HG02623 (cell line): ENCODE measurements around the gene CRYBG3.
"Not testable (repeated sequence)": the region's sequence is repeated elsewhere in the genome, so short reads cannot be mapped to it uniquely, and the experiment has no call there.

Experiments
- ATAC-seq: cut with Tn5 transposase; IDR thresholded peaks from one replicate; pipeline ENCODE4 v1.9.1; 2021; ENCODE audit warnings: moderate library complexity; ENCODE audit not compliant: unreplicated experiment

The CRYBG3 gene

DNA sequence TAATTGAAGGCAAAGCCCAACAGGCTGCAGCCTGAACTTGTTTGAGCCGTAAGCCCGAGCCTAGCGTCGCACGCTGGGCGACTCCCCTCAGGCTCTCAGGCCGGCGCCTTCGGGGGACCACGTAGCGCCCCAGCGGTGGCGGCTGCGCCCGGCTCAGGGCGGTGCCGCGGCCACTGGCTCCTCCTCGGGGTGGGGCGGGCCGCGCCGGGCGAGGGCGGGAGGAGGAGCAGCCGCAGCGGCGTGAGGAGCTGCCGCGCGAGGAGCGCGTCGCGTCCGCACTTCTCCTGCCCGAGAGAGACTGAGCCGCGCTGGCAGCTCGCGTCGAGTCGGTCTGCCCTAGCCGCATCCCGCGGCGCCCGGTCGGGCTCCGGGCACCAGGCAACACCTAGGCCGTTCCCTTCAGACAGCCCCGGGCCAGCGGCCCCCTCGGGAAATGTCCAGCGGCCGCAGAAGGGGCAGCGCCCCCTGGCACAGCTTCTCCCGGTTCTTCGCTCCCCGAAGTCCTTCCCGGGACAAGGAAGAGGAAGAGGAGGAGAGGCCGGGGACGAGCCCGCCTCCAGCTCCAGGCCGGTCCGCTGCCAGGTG lies at the start of gene CRYBG3:
CRYBG3 (plus strand) TSS at position 238 of the 585 bp plus-strand sequence; CDS start at position 434, 196 bp downstream.
- peak; percentile 99 for ATAC-seq

DNA sequence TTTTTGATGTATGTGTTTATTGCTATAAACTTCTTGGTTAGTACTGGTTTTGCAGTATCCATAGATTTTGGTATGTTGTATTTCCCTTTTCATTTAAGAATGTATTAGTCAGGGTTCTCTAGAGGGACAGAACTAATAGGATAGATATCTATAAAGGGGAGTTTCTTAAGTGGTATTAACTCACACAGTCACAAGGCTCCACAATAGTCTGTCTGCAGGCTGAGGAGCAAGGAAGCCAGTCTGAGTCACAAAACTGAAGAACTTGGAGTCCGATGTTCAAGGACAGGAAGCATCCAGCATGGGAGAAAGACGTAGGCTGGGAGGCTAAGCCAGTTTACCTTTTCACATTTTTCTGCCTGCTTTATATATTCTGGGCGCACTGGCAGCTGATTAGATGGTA lies 48.9 kb upstream of the CRYBG3 start:
- ATAC-seq: no peak

DNA sequence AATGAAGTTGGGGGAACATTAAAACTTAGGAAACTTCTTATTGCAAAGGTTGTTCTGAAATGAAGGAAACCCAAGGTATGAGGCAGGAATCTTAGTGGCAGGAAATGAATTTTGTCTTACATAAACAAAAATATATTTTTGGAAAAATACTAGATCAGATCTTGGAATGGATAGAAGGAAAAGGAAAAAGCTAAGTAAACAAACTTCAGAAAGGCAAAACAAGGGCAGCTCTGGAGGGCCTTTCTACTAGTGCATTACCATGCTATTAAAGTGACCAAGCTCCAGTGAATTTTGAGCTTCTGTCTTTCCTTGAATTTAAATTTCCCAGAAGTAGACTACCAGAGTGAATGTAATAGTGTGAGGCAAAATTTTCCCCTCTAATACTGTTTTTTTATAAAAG lies 43.7 kb upstream of the CRYBG3 start:
- no peak for ATAC-seq

DNA sequence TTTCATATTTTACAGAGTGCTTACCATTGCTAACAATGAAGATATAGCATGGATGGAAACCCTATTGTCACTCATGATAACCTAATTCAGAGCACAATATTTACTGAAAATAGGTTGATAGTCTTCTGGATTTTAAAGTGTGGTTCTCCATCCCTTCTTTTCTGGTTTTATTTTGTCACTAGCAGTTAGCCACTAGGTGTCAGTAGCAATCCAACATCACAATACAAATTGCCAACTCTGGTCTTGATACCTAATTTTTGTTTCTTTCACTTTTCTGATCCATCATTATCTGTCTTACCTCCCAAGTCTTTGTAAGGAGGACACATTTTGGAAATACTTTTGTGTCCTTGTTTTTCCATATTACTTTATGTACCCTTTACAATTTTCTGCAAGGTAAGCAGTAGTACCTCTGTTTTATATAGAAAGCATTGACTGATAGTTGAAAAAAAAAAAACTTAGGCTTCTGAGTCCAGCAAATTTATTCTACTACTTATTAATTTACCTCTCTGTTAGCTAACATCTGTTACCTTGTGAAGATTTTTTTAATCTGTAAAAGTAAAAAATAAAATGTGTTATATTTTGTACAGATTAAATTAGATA lies 28.3 kb upstream of the CRYBG3 start:
- peak; percentile 60 for ATAC-seq

DNA sequence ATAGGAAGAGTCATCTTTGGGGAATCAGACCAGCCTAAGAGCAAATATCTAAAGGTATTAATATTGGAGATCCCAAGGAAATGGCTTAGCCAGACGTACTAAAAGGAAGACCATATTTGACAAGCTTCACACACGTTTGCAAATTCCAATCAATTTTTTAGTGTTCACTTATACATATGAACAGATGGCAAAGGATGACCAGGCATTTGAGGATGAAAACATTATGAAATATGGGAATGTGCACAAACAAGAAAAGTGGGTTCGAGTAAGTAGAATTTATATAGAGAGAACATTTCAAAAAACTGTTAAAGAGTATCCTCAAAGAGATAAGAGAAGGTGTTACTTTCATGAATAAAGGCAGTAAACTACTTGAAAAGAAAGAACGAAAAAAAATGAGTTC lies 25.9 kb upstream of the CRYBG3 start:
- no peak for ATAC-seq

DNA sequence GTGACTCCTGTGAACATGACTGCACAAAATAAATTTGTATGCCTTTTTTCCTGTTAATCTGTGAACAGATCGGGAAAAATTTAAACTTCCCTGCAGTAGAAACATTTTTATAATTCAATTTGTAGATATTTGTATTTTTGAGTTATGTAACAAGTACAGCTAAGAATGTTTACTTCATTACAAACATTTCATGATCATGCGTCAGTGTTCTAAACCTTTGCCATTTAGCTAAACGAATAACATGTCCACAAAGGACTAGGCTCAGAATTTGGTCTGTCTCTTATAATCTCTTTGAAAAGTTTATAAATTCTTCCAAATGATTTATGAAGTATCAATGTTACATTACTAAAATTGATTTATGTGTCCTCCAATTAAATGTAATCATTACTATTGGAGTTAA lies 17.3 kb upstream of the CRYBG3 start:
- no peak for ATAC-seq

DNA sequence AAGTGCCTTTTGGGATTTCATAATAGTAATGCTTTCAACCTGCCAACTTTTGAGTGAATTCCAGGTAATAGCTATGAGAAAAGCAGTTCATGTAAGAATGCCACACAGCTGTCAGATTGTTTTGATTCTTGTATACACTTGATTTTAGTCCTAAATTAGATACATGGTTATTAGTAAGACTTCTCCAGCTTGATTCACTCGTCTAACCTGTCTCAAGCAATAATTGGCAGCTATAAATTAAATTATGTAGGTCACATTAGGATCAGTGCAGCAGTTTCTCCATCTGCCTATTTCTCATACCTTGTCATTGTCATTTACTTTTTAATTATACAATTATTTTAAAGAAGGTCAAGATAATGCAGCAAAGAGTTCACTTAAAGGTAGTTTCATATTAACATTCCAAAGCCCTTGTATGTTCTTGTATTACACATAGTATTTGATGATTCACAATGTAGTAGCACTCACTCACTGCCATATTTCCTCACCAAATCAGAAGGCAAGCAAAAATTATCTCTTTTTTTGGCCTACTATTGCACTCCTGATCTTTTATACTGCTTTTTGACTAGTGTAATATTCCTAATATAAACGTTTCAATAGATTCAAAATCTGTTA lies 10.9 kb upstream of the CRYBG3 start:
- no peak for ATAC-seq

DNA sequence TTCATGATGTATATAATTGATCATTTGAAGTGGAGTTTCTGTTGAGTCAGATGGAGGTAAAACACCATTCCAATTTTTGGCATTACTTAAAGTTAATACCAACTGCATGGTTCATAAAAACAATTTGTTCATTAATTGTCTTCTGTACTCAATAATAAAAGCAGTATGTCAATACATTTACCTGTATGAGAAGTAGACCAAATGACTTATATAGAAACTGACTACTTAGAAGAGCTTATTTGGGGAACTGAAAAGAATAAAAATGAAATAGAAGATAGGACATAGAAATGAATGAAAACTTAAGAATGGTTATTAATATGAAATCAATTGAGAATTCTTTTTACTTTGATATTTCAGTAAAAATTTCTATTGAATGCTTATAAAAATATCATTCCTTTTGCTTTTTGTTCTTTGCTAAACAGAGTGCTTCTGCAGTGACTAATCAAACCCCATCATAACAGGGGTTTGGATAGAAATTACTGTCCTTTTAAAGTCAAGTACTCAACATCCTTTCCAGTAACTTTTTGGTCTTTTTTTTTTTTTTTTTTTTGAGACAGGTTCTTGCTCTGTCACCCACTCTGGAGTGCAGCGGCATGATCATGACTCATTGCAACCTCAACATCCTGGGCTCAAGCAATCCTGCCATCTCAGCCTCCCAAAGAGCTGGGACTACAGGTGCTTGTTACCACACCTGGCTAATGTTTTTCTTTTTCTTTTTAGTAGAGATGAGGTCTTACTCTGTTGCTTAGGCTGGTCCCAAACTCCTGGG lies 6.5 kb upstream of the CRYBG3 start:
- no peak for ATAC-seq

DNA sequence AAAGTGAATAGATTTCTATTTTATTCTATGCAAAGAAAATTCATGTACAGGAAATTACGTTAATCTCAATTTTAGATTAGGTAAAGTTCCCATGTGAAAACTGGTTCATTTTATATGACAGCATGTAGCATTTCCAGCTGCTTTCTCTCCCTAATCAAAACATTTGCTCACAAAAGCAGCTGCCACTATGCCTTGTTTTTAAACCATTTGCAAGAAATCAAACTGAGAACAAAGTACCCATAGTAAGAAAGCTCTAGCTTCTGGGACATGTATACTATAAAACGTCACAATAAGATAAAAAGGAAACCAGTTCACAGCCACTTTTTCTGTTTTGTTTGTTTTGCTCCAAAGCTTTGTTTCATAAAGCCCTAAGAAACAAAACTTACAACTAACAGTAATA lies 5.0 kb upstream of the CRYBG3 start:
- no peak for ATAC-seq

DNA sequence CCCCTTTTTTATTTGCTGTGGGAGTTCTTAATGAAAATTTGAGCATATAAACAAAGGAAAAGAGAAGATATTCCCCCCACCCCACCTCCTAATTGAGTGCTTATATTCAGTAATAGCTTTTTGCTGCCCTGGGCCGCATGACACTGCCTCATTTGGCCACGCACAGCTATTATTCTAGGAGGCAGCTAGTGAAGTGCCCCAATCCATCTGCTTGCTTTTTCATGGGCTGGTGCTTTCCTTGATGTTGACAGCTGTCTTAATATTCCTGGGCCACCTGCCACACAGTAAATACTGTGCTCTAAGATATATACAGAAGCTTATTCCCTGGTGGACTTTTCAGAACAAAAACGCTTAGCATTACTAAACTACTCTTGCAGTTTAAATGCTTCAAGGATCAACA lies 3.8 kb upstream of the CRYBG3 start:
- ATAC-seq: no peak

DNA sequence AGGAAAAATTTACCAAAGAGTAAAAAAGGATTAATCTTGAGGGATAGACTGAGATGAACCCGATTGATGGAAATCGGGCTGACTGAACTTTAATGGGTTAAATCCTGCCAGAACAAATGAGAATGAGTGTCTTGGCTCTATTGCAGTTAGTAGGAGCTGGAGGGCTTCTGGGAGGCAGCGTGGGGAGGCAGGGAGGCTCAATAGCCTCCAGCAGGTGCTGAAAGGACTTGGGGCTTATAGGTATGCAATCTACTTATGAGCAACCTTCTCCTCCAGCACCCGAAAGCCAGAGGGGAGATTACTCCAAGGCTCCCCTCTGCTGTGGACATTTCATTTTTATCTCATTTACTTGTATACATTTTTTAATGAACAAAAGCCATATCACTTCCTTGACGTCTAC lies 1.0 kb upstream of the CRYBG3 start:
- no peak for ATAC-seq

DNA sequence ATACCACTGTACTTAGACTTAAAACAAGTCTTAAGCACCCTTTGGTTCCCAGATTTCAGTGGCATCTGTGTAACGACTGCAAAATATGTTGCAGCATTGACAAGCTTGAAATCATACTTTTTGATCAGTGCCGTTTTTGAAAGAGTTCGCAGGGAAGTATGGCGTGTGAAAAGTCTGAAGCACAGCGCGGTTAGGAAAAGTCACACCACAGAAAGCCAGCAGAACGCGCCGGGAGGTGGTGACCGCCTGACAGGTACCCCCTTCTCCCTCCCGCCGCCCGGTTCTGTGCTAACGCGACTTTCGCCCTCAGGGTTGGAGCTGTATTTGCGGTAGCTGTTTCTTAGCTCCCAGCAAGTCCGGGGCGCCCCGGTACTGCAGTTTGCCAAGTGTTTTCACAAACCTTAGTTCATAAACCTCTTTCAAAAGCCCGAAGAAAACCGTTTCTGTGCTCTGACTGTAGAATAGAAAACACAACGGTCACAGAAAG lies 481 bp upstream of the CRYBG3 start:
- peak; percentile 43 for ATAC-seq

DNA sequence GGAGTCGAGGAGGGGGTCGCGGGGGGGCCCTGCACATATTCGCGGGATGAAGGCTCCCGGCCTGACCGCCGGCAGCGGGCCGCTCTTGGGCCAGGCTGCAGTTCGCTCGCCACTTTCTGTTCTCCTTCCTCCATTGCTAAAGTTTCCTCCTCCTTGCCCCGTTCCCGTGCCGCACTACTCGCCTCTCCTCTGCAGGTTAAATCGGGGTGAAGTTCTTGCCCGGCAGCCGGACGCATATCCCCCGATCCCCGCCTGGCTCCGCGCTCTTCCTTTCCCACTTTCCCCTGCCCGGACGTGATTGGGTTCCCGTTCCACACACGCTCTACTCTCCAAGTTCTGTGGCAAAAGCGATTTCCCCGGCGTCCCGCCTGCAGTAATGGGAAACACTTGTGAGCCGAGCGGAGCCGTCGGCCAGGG lies 556 bp downstream of the CRYBG3 start:
- ATAC-seq: peak; percentile 19

DNA sequence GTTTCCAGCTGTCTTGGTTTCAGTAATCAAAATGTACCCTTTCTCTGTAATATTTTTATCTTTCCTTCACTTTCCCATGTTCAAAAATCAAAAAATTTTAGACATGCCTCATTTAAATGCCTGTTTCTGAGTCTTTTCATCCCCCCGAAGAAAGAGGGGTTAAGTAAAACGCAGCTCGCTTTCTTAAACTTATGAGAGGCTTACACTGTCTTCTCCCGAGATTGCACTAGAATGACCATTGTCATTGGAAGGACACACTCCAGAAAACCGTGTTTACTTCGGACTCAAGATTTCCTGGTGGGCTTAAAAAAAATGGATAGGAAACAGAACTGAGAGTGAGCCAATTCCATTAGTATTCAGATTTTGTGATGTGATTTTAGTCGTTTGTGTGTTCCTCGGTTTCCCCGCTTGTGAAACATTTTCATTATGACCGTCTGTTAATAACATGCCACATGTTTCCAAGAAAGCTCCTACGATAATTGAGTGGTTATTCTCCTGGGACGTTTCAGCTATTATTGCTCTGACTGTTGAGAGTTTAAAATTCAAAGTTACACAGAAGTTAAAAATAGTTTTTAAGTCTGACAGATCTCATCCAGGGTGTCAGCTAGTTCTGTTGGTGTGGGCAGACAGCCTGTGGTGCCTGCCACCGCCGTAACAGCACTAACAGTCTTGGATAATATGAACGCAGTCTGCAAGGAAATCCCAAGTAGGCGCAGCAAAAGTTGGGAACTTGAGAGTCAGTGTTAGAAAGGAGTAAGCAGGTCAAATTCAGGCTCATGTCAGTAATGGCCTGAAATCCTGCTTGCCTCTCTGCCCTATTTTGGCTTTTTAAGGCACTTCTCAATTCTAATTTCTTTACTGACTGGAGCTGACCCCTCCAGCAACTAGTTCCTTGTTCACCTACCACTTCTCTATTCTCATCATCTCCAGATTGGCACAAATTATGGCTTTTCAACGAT lies 1.5 kb downstream of the CRYBG3 start:
- no peak for ATAC-seq

DNA sequence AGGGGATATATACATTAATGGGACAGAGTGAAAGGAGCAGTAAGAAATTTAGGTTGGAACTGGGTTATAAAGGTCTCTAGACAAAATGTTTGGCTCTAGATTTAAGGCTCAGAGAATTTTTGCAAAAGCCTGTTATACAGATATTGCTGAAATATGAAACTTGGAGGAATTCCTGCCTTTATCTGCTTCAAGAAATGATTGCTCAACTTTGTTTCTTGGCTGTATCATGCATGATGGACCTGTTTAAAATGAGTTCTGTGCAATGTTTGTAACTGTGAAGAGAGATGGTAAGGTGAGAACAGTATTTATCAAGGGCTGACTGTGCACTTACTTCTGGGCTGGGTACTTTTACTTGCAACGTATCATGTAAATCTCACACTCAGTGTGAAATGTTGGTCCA lies 3.3 kb downstream of the CRYBG3 start:
- ATAC-seq: no peak

DNA sequence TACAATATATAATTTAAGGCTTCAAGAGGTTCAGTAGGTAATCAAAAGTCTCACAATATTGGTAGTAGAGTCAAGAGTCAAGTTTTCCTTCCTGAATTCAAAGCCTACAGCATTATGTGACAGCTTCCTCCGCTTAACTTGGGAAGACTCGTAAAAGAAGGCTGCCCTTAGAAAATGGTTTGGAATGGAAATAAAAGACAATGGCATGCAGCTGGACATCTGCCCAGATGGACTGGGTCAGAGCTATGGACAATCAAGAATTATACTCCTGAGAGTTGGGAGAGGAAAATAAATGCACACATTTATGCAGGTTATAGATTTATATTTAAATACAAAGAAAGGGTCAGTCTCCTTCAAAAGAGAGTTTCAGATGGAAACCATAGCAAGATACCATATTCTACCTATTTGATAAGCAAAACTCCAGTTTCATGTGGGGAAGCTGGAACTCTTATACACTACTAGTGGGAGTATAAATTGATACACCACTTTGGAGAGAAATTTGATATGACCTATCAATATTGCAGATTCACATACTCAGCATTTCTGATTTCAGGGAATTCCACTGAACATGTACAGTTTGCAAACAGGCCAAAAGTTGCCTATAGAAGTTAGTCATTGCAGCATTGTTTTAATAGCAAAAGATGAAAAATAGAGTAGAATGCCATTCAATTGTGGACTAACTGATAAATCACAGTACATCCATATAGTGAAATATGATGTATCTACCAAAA lies 6.1 kb downstream of the CRYBG3 start:
- ATAC-seq: no peak

DNA sequence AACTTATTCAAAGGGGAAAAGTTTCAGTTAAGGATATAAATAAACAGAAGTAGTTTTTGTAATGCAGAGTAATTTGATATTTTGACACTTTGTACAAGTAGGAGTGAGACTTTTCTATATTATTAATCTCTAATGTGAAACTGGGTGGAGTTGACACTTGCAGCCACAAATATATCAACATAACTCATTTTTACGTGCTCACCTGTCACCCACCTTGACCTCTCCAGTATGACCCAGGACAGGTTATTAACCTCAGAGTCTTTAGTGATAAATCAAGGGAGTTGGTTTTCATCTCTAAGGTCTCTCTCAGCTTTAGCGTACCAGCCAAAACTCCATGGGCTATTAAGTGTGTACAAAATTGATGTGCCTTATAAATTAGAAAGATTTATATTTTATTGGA lies 7.4 kb downstream of the CRYBG3 start:
- no peak for ATAC-seq

DNA sequence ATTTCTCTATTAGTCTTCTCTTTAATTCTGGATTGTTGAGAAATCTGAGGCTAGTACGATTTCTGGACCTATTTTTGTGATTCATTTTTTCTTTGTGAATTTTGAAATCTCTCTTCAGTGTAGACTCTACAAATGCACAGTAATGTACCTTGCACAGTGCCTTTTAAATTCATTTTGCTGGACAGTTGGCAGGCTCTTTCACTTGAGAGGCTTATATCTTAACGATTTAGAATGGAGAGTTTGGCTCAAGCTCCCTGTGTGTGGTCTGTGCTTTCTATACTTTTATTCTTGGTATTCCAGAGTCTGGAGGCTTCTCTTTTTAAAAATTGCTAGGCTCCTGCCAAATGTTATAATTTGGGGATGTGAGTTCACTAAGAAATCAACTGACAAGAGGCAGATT lies 8.8 kb downstream of the CRYBG3 start:
- ATAC-seq: no peak

DNA sequence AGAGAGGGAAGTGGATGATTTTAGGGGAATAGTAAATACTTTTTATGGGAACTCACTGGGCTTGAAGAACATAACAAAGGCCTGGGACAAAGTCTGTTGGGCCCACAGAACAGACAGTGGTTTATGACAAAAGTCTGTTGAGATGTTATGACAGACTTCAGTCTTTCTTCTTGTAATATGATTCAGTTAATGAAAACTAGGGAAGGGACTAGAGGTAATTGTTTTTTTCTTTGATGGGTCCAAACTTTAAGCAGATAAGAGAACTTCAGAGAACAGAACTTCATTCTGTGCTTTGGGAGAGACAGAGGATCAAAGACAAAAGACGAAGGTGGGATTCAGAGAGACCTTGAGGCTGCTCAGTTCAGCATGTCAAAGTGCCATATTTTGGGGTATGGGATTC lies 9.3 kb downstream of the CRYBG3 start:
- no peak for ATAC-seq

DNA sequence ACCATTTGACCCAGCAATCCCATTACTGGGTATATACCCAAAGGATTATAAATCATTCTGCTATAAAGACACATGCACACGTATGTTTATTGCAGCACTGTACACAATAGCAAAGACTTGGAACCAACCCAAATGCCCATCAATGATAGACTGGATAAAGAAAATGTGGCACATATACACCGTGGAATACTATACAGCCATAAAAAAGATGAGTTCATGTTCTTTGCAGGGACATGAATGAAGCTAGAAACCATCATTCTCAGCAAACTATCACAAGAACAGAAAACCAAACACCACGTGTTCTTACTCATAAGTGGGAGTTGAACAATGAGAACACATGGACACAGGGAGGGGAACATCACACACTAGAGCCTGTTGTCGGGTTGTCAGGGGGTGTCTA lies 11.4 kb downstream of the CRYBG3 start:
- not testable (repeated sequence) for ATAC-seq
